Progenitor cell of endocrine pancreas (in vitro differentiated cells): ENCODE measurements around the gene BTBD9. TPM values are rescaled to one million over a fixed set of nuclear protein-coding genes. Genes with fewer than 3 reads are reported as not detected.

Source experiments
- DNase-seq: peaks from one replicate; pipeline ENCODE4 v3.0.0; 2021; ENCODE audit warnings: low spot score; ENCODE audit not compliant: unreplicated experiment
- H3K27ac Mint-ChIP-seq: 2 replicates; pipeline ENCODE4 v1.8.0; 2021; ENCODE audit warnings: mild to moderate bottlenecking, moderate library complexity, mixed read lengths
- H3K27me3 Mint-ChIP-seq: 2 replicates; pipeline ENCODE4 v1.8.0; 2021; ENCODE audit warnings: mixed read lengths
- H3K36me3 Mint-ChIP-seq: 2 replicates; pipeline ENCODE4 v1.8.0; 2022; ENCODE audit warnings: mixed read lengths; ENCODE audit not compliant: insufficient read depth
- H3K4me1 Mint-ChIP-seq: 2 replicates; pipeline ENCODE4 v1.8.0; 2021; ENCODE audit warnings: low read depth, mixed read lengths
- H3K4me3 Mint-ChIP-seq: 2 replicates; pipeline ENCODE4 v1.8.0; 2021; ENCODE audit warnings: low read depth, mild to moderate bottlenecking, moderate library complexity, mixed read lengths
- H3K9me3 Mint-ChIP-seq: 2 replicates; pipeline ENCODE4 v1.8.0; 2021; ENCODE audit warnings: low read depth, mixed read lengths
- CTCF ChIP-seq: fragments of 200-600 bp; sonication (generic); IDR thresholded peaks from one replicate; pipeline ENCODE4 v1.5.0; 2021; ENCODE audit warnings: antibody characterized with exemption, mild to moderate bottlenecking; ENCODE audit not compliant: unreplicated experiment
- total RNA-seq: library from RNA; stranded (reverse); gene quantifications from 2 replicates; pipeline ENCODE4 v1.2.1, GENCODE V29; 2021

Gene BTBD9
- total RNA-seq, 1 donor from 2014 or later, result 25.9 TPM

DNA sequence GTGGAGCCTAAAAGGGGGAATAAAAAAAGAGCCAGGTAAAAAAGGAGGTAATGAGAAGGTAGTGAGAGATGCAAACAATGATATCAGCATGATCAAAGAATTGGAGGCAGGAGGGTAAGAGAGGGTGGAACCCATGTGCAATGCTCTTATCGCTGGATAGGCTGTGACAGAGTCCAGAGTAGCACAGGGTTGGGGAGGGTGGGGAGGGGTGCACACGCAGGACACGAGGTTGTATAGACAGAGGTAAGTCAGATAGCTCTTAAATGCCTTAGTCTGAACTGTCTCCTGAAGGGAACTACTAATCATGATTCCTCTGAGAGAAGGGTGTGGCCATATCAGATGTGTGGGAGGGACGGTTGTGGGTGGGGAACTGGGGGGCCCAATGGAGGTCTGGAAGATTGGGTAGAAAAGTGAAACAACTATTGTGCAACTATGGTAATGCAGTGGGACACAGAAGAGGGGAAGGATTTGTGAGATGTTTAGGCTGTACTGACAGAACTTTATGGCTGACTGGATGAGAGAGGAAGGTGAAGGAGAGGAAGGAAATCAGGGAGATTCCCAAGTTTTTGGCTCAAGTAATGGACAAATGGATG lies 354.8 kb downstream of the BTBD9 start:
- no peaks in the 10 kb centered on the region for H3K36me3 Mint-ChIP-seq
- no peak for TF ChIP-seq CTCF
- H3K27ac Mint-ChIP-seq, result no peak overlapping the region
- no peaks in the 10 kb centered on the region for H3K9me3 Mint-ChIP-seq
- peaks cover 8% of the 10 kb centered on the region for H3K4me1 Mint-ChIP-seq
- H3K4me3 Mint-ChIP-seq, result no peak overlapping the region
- no peaks in the 10 kb centered on the region for H3K27me3 Mint-ChIP-seq
- no peak for DNase-seq

DNA sequence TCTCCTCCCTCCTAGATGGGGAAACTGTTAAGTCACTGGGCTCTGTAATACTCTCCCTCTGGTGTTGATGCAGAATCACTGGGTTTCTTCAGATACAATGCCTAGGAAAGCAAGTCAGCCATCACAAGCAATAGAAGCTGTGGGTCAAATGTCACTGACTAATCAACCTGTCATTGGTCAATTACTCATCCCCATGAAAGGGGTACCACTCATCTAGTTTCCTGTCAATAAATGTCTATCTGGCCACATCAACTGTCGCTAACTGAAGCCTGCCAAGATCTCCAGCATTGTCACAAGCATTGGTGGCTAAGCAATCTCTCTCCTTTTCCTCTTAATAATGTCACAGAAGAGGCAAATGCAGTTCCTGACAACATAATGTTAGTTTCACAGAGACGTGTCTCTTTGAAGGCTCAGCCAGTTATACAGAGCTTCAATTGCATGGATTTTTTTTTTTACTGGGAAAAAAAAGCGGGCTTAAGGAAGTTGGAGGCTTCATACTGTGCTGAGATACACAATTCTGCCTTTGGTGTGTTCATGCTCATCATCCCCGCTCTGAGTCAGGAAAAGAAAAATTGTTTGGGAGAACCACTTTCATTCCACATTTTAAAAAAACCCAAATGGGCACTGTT lies 355.9 kb downstream of the BTBD9 start:
- Mint-ChIP-seq H3K27ac (no peak overlapping the region), H3K36me3 (no peaks in the 10 kb centered on the region), H3K4me1 (peaks cover 8% of the 10 kb centered on the region), H3K9me3 (no peaks in the 10 kb centered on the region), H3K4me3 (no peak overlapping the region), H3K27me3 (no peaks in the 10 kb centered on the region)
- DNase-seq, result no peak
- no peak for TF ChIP-seq CTCF

DNA sequence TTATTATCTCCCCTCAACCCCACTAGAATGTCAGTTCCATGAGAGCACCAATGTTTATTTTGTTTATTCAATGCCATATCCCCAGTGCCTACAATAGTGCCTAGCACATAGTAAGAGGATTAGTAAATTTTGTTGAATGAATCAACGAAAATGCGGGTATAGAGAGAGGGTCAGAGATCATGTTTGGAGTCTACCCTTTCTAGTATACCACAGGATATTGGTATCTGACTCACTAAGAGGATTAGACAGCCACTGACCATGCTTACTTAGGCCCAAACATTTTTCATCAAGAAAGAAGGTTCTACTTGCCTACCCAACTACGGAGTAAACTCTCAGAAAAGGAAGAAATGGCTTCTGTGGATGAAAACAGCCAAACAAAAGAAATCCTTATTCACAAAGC lies 356.8 kb downstream of the BTBD9 start:
- Mint-ChIP-seq H3K9me3 (no peaks in the 10 kb centered on the region), H3K4me3 (no peak overlapping the region), H3K4me1 (peaks cover 8% of the 10 kb centered on the region), H3K27ac (no peak overlapping the region), H3K27me3 (no peaks in the 10 kb centered on the region), H3K36me3 (no peaks in the 10 kb centered on the region)
- TF ChIP-seq CTCF, result no peak
- DNase-seq, result no peak

DNA sequence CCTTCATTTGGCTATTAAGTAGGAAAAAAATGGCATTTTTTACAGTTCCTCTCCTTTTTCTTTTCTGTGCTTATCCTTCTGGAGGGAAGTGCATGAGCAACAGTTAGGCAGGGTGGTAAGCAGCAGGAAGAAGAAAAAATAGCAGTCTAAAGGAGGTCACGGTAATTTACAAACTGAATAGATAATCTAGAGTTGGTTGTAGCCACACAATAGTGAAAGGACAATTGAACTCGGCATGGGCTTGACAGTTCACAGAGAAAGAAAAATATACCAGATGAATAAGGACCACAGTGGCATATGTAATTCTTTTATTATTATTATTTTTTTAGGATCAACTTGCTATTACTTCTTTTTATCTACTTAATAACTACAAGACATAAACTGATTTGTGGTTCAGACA lies 358.6 kb downstream of the BTBD9 start:
- Mint-ChIP-seq H3K27me3 (no peaks in the 10 kb centered on the region), H3K27ac (no peak overlapping the region), H3K9me3 (no peaks in the 10 kb centered on the region), H3K4me1 (peaks cover 8% of the 10 kb centered on the region), H3K36me3 (no peaks in the 10 kb centered on the region), H3K4me3 (no peak overlapping the region)
- no peak for DNase-seq
- no peak for TF ChIP-seq CTCF

DNA sequence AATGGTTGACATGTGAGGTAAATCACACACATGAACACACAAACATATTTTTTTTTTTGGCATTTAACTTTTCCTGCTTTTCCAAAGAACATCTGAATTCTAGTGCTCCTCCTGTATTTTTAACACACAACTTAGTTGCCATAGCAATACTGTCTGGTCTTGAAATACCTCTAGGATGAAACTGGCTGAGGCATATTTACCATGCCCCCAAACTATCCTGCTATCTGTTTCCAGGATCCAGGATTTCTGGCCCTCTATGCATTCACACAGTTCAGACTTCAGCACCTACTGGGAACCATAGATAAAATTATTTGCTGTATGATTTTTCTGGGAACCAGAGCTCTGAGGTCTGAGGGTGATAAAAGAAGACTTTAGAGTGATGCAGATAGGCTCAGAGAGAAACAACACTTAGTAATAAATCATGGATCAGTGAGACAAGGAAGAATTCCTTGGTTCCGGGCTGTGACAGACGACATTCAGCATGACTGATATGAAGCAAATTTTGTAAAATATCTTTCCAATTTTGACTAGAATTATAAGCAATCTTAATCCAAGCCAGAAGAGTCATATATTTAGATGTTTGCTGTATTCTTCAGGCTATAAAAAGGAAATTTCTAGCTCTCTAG lies 359.7 kb downstream of the BTBD9 start:
- H3K36me3 Mint-ChIP-seq, result no peaks in the 10 kb centered on the region
- DNase-seq, result no peak
- peaks cover 8% of the 10 kb centered on the region for H3K4me1 Mint-ChIP-seq
- no peak overlapping the region for H3K4me3 Mint-ChIP-seq
- H3K9me3 Mint-ChIP-seq, result no peaks in the 10 kb centered on the region
- no peak for TF ChIP-seq CTCF
- no peaks in the 10 kb centered on the region for H3K27me3 Mint-ChIP-seq
- H3K27ac Mint-ChIP-seq, result no peak overlapping the region
